CD4-positive, CD25-positive, alpha-beta regulatory T cell (primary cell): ENCODE measurements around the gene ZDHHC17. TPM values are rescaled to one million over a fixed set of nuclear protein-coding genes. Genes with fewer than 3 reads are reported as not detected.

Experiments
- ATAC-seq, 2 donors: fragments of 150-1000 bp; cut with Tn5 transposase; one replicate each; pipeline ENCODE4 v1.10.0; 2021; ENCODE audit warnings: low read depth in 2 of 2, moderate number of reproducible peaks in 2 of 2, moderate library complexity in 1 of 2
- DNase-seq, 3 donors: peaks; one replicate each; pipeline versions ENCODE4 v3.0.0 to v3.0.0-alpha.2; 2012 to 2022; ENCODE audit warnings: mixed read lengths in 1 of 3
- H3K27ac ChIP-seq: one replicate; pipeline ENCODE4 v1.7.0; 2013; ENCODE audit warnings: mild to moderate bottlenecking, low read length; ENCODE audit not compliant: insufficient read depth, poor library complexity, severe bottlenecking
- H3K27me3 ChIP-seq: one replicate; pipeline ENCODE4 v1.7.0; 2013; ENCODE audit warnings: low read length; ENCODE audit not compliant: control insufficient read depth, insufficient read depth
- H3K36me3 ChIP-seq: one replicate; pipeline ENCODE4 v1.7.0; 2013; ENCODE audit warnings: mild to moderate bottlenecking, low read length, moderate library complexity; ENCODE audit not compliant: control insufficient read depth, insufficient read depth
- H3K4me1 ChIP-seq: 2 replicates; pipeline ENCODE4 v1.7.0; 2013; ENCODE audit warnings: mild to moderate bottlenecking, low read length; ENCODE audit not compliant: insufficient read depth, control insufficient read depth, poor library complexity, severe bottlenecking
- H3K4me3 ChIP-seq: one replicate; pipeline ENCODE4 v1.7.0; 2013; ENCODE audit warnings: low read depth, mild to moderate bottlenecking, low read length, moderate library complexity
- H3K9me3 ChIP-seq, 2 experiments: 1 replicate in 1 of 2; 2 replicates in 1 of 2; pipeline ENCODE4 v1.7.0; 2013; ENCODE audit warnings: low read length in 2 of 2, mild to moderate bottlenecking in 1 of 2, moderate library complexity in 1 of 2; ENCODE audit not compliant: control insufficient read depth in 2 of 2
- H3K27ac Mint-ChIP-seq, 3 donors: one replicate each; pipeline ENCODE4 v1.8.0; 2020 to 2022; ENCODE audit warnings: mild to moderate bottlenecking in 3 of 3, mixed read lengths in 3 of 3, moderate library complexity in 2 of 3
- H3K27me3 Mint-ChIP-seq: one replicate; pipeline ENCODE4 v1.8.0; 2022; ENCODE audit warnings: mild to moderate bottlenecking, mixed read lengths
- H3K36me3 Mint-ChIP-seq: one replicate; pipeline ENCODE4 v1.8.0; 2020; ENCODE audit warnings: mixed read lengths
- H3K4me1 Mint-ChIP-seq, 4 donors: one replicate each; pipeline ENCODE4 v1.8.0; 2020 to 2022; ENCODE audit warnings: mixed read lengths in 4 of 4, mild to moderate bottlenecking in 1 of 4
- H3K4me3 Mint-ChIP-seq, 4 donors: one replicate each; pipeline ENCODE4 v1.8.0; 2020 to 2022; ENCODE audit warnings: mild to moderate bottlenecking in 4 of 4, mixed read lengths in 4 of 4, moderate library complexity in 3 of 4
- H3K9me3 Mint-ChIP-seq, 7 donors: one replicate each; pipeline ENCODE4 v1.8.0; 2020 to 2022; ENCODE audit warnings: mixed read lengths in 7 of 7, mild to moderate bottlenecking in 3 of 7, moderate library complexity in 2 of 7
- polyA plus RNA-seq, 4 donors: library from polyadenylated mRNA; unstranded; fragments of 300-500 nt; fragmentation: Illumina TruSeq; gene quantifications; one replicate each; pipeline ENCODE4 v1.2.3, GENCODE V29; 2021
- total RNA-seq: library from RNA; stranded (reverse); gene quantifications from one replicate; pipeline ENCODE4 v1.2.3, GENCODE V29; 2022

Gene ZDHHC17
- total and polyA plus RNA-seq, 5 donors from 2014 or later: 9.4 to 51.2 (median 14.2) TPM

DNA sequence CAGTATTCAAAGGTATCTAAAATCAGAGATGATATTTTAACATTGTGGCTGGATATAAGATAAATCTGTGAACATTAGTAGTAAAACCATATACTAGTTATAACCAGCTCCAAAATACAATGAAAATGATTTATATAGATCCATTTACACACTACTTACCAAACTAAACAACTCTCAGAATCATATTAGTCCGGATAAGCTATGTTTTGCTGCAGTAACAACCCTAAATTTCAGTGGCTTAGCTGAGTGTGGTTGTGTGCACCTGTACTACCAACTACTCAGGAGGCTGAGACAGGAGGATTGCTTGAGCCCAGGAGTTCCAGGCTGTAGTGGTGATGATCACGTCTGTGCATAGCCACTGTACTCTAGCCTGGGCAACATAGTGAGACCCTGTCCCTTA, 23.8 kb downstream of the ZDHHC17 start:
- H3K9me3 Mint-ChIP-seq: peaks cover 0 to 8% (median 0%) of the 10 kb centered on the region in 7 donors
- Histone ChIP-seq H3K27me3 (no peaks in the 10 kb centered on the region), H3K27ac (no peak overlapping the region), H3K36me3 (no peaks in the 10 kb centered on the region), H3K9me3 (no peaks in the 10 kb centered on the region), H3K4me3 (no peak overlapping the region), H3K4me1 (no peaks in the 10 kb centered on the region)
- ATAC-seq (no peak), DNase-seq (no peak)
- H3K4me3 Mint-ChIP-seq: no peak overlapping the region
- H3K27ac Mint-ChIP-seq: no peak overlapping the region
- H3K36me3 Mint-ChIP-seq: peaks cover 19% of the 10 kb centered on the region
- peaks cover 32 to 52% (median 46%) of the 10 kb centered on the region in 4 donors for H3K4me1 Mint-ChIP-seq
- no peaks in the 10 kb centered on the region for H3K27me3 Mint-ChIP-seq

- Histone ChIP-seq H3K36me3 (no peaks in the 10 kb centered on the region), H3K27ac (no peak overlapping the region), H3K27me3 (no peaks in the 10 kb centered on the region), H3K4me1 (no peaks in the 10 kb centered on the region), H3K4me3 (no peak overlapping the region), H3K9me3 (no peaks in the 10 kb centered on the region)
- Mint-ChIP-seq H3K36me3 (peaks cover 5% of the 10 kb centered on the region), H3K27me3 (no peaks in the 10 kb centered on the region), H3K4me1 (peaks cover 24 to 35% (median 31%) of the 10 kb centered on the region in 4 donors), H3K4me3 (no peak overlapping the region), H3K27ac (peak overlapping the region in 1 of 3 donors; percentile 29), H3K9me3 (peaks cover 0 to 8% (median 0%) of the 10 kb centered on the region in 7 donors)
- DNase-seq (no peak), ATAC-seq (no peak)
These were observed 25.6 kb downstream of the ZDHHC17 start for GRCh38 chr12:76789335-76790050.

GRCh38 chr12:76790564-76791552, 26.9 kb downstream of the ZDHHC17 start:
- no peak overlapping the region for H3K27ac ChIP-seq
- peak in 2 of 3 donors; percentile 40 to 60 for DNase-seq

DNA sequence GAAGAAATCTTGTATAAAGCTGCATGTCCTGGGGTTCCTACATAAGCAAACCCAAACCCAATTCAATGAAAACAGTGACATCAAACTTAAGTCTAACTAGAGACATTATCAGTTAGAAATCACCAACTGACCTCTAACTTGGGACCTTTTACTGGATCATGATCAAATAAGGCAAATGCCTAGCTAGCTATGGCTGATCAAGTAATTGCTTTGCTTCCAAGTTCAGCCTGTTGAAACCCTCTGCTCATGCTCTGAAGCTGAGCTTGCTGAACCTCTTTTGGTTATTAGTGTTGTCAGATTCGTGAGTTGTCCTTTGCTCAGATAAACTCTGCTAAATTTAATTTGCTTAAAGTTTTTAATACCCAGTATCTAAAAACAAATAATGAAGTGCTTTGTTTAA, 28.9 kb downstream of the ZDHHC17 start:
- Histone ChIP-seq H3K4me3 (no peak overlapping the region), H3K27me3 (no peaks in the 10 kb centered on the region), H3K36me3 (no peaks in the 10 kb centered on the region), H3K27ac (no peak overlapping the region), H3K9me3 (no peaks in the 10 kb centered on the region), H3K4me1 (no peaks in the 10 kb centered on the region)
- Mint-ChIP-seq H3K4me3 (no peak overlapping the region), H3K27ac (peak overlapping the region in 1 of 3 donors; percentile 14), H3K27me3 (no peaks in the 10 kb centered on the region), H3K9me3 (no peaks in the 10 kb centered on the region), H3K4me1 (peaks cover 25 to 42% (median 30%) of the 10 kb centered on the region in 4 donors), H3K36me3 (peaks cover 8% of the 10 kb centered on the region)
- DNase-seq (no peak), ATAC-seq (no peak)

More at GRCh38 chr12:76790564-76791552, 26.9 kb downstream of the ZDHHC17 start:
- Mint-ChIP-seq H3K27me3 (no peaks in the 10 kb centered on the region), H3K27ac (peak overlapping the region in 1 of 3 donors; percentile 43), H3K36me3 (peaks cover under 1% of the 10 kb centered on the region), H3K4me1 (peaks cover 27 to 41% (median 33%) of the 10 kb centered on the region in 4 donors), H3K9me3 (peaks cover 0 to 8% (median 0%) of the 10 kb centered on the region in 7 donors), H3K4me3 (no peak overlapping the region)
- Histone ChIP-seq H3K4me1 (no peaks in the 10 kb centered on the region), H3K4me3 (no peak overlapping the region), H3K9me3 (no peaks in the 10 kb centered on the region), H3K27me3 (no peaks in the 10 kb centered on the region), H3K36me3 (no peaks in the 10 kb centered on the region)
- ATAC-seq: peak in 1 of 2 donors; percentile 55

GRCh38 chr12:76798864-76799263, 34.9 kb downstream of the ZDHHC17 start:
- no peak overlapping the region for H3K4me3 ChIP-seq
- no peaks in the 10 kb centered on the region for H3K4me1 ChIP-seq
- peaks cover 0 to 7% of the 10 kb centered on the region in 2 experiments for H3K9me3 ChIP-seq
- DNase-seq (no peak), ATAC-seq (no peak)
- peaks cover 23% of the 10 kb centered on the region for H3K36me3 ChIP-seq
- H3K4me1 Mint-ChIP-seq: peaks cover 18 to 27% (median 25%) of the 10 kb centered on the region in 4 donors
- no peak overlapping the region for H3K27ac ChIP-seq
- no peaks in the 10 kb centered on the region for H3K27me3 Mint-ChIP-seq
- no peak overlapping the region for H3K27ac Mint-ChIP-seq
- no peaks in the 10 kb centered on the region for H3K27me3 ChIP-seq
- H3K9me3 Mint-ChIP-seq: peaks cover 0 to 9% (median 0%) of the 10 kb centered on the region in 7 donors
- peaks cover 55% of the 10 kb centered on the region for H3K36me3 Mint-ChIP-seq
- H3K4me3 Mint-ChIP-seq: no peak overlapping the region

DNA sequence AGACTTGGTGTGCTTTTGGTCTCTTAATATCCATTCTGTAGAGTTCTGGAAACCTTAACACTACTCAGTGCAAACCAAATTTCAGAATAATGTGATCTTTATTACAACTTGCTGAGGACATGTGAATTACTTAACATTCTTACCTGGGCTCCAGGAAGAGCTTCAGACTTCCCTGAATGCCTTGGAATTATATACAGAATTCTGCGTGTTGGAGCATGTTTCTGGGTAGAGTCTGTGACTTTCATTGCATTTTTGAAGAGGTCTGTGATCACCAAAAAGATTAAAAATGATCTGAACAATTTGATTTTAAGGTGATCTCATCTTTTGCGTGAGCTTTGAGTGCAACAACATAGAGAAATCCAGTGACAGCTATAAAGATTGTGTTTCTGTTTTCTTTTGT, 35.4 kb downstream of the ZDHHC17 start:
- no peaks in the 10 kb centered on the region for H3K27me3 Mint-ChIP-seq
- peaks cover 23% of the 10 kb centered on the region for H3K36me3 ChIP-seq
- H3K27me3 ChIP-seq: no peaks in the 10 kb centered on the region
- H3K4me3 Mint-ChIP-seq: no peak overlapping the region
- no peak overlapping the region for H3K27ac Mint-ChIP-seq
- DNase-seq (no peak), ATAC-seq (no peak)
- peaks cover 0 to 7% of the 10 kb centered on the region in 2 experiments for H3K9me3 ChIP-seq
- H3K9me3 Mint-ChIP-seq: peaks cover 0 to 9% (median 0%) of the 10 kb centered on the region in 7 donors
- no peak overlapping the region for H3K27ac ChIP-seq
- H3K4me1 Mint-ChIP-seq: peaks cover 23 to 32% (median 24%) of the 10 kb centered on the region in 4 donors
- H3K36me3 Mint-ChIP-seq: peaks cover 60% of the 10 kb centered on the region
- no peak overlapping the region for H3K4me3 ChIP-seq
- no peaks in the 10 kb centered on the region for H3K4me1 ChIP-seq

DNA sequence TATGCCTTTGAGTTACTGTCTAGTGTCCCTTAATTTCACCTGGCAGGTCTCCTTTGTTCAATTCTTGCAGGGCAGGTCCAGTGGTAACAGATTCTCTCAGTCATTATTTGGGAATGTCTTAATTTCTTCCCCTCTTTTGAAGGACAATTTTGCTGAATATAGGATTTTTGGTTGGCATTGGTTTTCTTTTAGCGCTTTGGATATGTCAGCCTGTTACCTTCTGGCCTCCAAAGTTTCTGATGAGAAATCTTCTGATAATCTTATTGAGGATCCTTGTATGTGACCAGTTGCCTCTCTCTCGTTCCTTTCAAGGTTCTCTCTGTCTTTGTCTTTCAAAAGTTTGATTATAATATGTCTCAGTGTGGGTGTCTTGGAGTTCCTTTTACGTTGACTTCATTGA, 38.1 kb downstream of the ZDHHC17 start:
- Histone ChIP-seq H3K36me3 (peaks cover 40% of the 10 kb centered on the region), H3K27ac (no peak overlapping the region), H3K4me1 (no peaks in the 10 kb centered on the region), H3K9me3 (peaks cover 0 to 7% of the 10 kb centered on the region in 2 experiments), H3K4me3 (no peak overlapping the region), H3K27me3 (no peaks in the 10 kb centered on the region)
- no peak for ATAC-seq
- Mint-ChIP-seq H3K27me3 (no peaks in the 10 kb centered on the region), H3K9me3 (peaks cover 0 to 9% (median 0%) of the 10 kb centered on the region in 7 donors), H3K36me3 (peaks cover 57% of the 10 kb centered on the region), H3K27ac (no peak overlapping the region), H3K4me3 (no peak overlapping the region), H3K4me1 (peaks cover 11 to 20% (median 18%) of the 10 kb centered on the region in 4 donors)
- DNase-seq: no peak
